GM23338 (cell line): ENCODE data around the gene LRMDA. TPM values are rescaled to one million over a fixed set of nuclear protein-coding genes. Genes with fewer than 3 reads are reported as not detected.

Experiments used
- ATAC-seq: fragments of 200-7000 bp; cut with Tn5 transposase; 3 replicates; pipeline ENCODE4 v1.9.1; 2020
- DNase-seq: peaks from one replicate; pipeline ENCODE4 v3.0.0-alpha.2; 2015; ENCODE audit warnings: low spot score
- H2AFZ ChIP-seq: fragments of 200-600 bp; sonication (generic); 2 replicates; pipeline ENCODE4 v1.8.0; 2016; ENCODE audit warnings: antibody characterized with exemption, mild to moderate bottlenecking, moderate library complexity
- H3F3A ChIP-seq: fragments of 200-600 bp; sonication (generic); replicated peaks from 2 replicates; pipeline ENCODE4 v1.8.0; 2017; ENCODE audit warnings: antibody characterized with exemption, mixed run types, low read depth
- H3K27ac ChIP-seq: fragments of 200-600 bp; sonication (generic); 2 replicates; pipeline ENCODE4 v1.6.1; 2016; ENCODE audit warnings: low read depth
- H3K27me3 ChIP-seq: fragments of 200-600 bp; sonication (generic); 2 replicates; pipeline ENCODE4 v1.8.0; 2016; ENCODE audit warnings: mild to moderate bottlenecking, mixed run types, moderate library complexity; ENCODE audit not compliant: insufficient read depth
- H3K36me3 ChIP-seq: fragments of 200-600 bp; sonication (generic); 2 replicates; pipeline ENCODE4 v1.8.0; 2016; ENCODE audit warnings: mild to moderate bottlenecking; ENCODE audit not compliant: insufficient read depth
- H3K4me1 ChIP-seq: fragments of 200-600 bp; sonication (generic); 2 replicates; pipeline ENCODE4 v1.8.0; 2016; ENCODE audit warnings: mild to moderate bottlenecking, moderate library complexity; ENCODE audit not compliant: insufficient read depth
- H3K4me2 ChIP-seq: fragments of 200-600 bp; sonication (generic); 2 replicates; pipeline ENCODE4 v1.7.1; 2017; ENCODE audit warnings: mixed run types
- H3K4me3 ChIP-seq: fragments of 200-600 bp; sonication (generic); 2 replicates; pipeline ENCODE4 v1.6.1; 2016; ENCODE audit warnings: mixed run types
- H3K79me2 ChIP-seq: fragments of 200-600 bp; sonication (generic); replicated peaks from 2 replicates; pipeline ENCODE4 v1.8.0; 2017; ENCODE audit warnings: mild to moderate bottlenecking; ENCODE audit not compliant: insufficient read depth
- H3K9me2 ChIP-seq: fragments of 200-600 bp; sonication (generic); 2 replicates; pipeline ENCODE4 v1.8.0; 2017; ENCODE audit not compliant: insufficient read depth
- H4K20me1 ChIP-seq: fragments of 200-600 bp; sonication (generic); replicated peaks from 2 replicates; pipeline ENCODE4 v1.8.0; 2017; ENCODE audit warnings: mild to moderate bottlenecking; ENCODE audit not compliant: insufficient read depth
- H3K27ac Mint-ChIP-seq: 2 replicates; pipeline ENCODE4 v1.8.0; 2020; ENCODE audit warnings: inconsistent platforms, mild to moderate bottlenecking, moderate library complexity, mixed read lengths
- H3K27me3 Mint-ChIP-seq: 3 replicates; pipeline ENCODE4 v1.8.0; 2022; ENCODE audit warnings: low read depth, mild to moderate bottlenecking, moderate library complexity, mixed read lengths, inconsistent platforms; ENCODE audit not compliant: insufficient read depth, poor library complexity
- H3K36me3 Mint-ChIP-seq: 3 replicates; pipeline ENCODE4 v1.8.0; 2021; ENCODE audit warnings: low read depth, mild to moderate bottlenecking, inconsistent platforms, moderate library complexity, mixed read lengths
- H3K4me1 Mint-ChIP-seq: 3 replicates; pipeline ENCODE4 v1.8.0; 2020; ENCODE audit warnings: mild to moderate bottlenecking, inconsistent platforms, mixed read lengths
- H3K4me3 Mint-ChIP-seq: 3 replicates; pipeline ENCODE4 v1.8.0; 2021; ENCODE audit warnings: moderate library complexity, mild to moderate bottlenecking, inconsistent platforms, mixed read lengths
- H3K9me3 Mint-ChIP-seq: 3 replicates; pipeline ENCODE4 v1.8.0; 2020; ENCODE audit warnings: moderate library complexity, mild to moderate bottlenecking, inconsistent platforms, mixed read lengths
- ETS1 ChIP-seq: IDR thresholded peaks from 2 replicates; pipeline ENCODE4 v1.6.1; 2016; ENCODE audit warnings: antibody characterized with exemption
- EZH2 ChIP-seq: fragments of 200-600 bp; sonication (generic); IDR thresholded peaks from one replicate; pipeline ENCODE4 v1.8.0; 2017; ENCODE audit warnings: antibody characterized with exemption, mild to moderate bottlenecking, low read depth; ENCODE audit not compliant: unreplicated experiment
- JUNB ChIP-seq: IDR thresholded peaks from one replicate; pipeline ENCODE4 v1.6.1; 2016; ENCODE audit warnings: antibody characterized with exemption; ENCODE audit not compliant: unreplicated experiment
- ZNF114 ChIP-seq: fragments of 250-450 bp; sonication (Bioruptor Pico); IDR thresholded peaks from 2 replicates; pipeline ENCODE4 v1.5.0; 2020; ENCODE audit warnings: mild to moderate bottlenecking, moderate library complexity
- ZNF462 ChIP-seq: fragments of 250-450 bp; sonication (Bioruptor Pico); IDR thresholded peaks from 2 replicates; pipeline ENCODE4 v1.5.0; 2020; ENCODE audit warnings: mild to moderate bottlenecking, moderate library complexity
- polyA plus RNA-seq: library from polyadenylated mRNA; unstranded; fragments of >200 nt; fragmentation: Nextera tagmentation; extraction: Ambion mirVana; gene quantifications from 2 replicates; pipeline ENCODE4 v1.2.1, GENCODE V29; 2016
- total RNA-seq: library from RNA; depleted of rRNA; stranded (reverse); fragments of >200 nt; shearing (Covaris generic); gene quantifications from 2 replicates; pipeline ENCODE4 v1.2.3, GENCODE V29; 2014

Gene LRMDA
- total and polyA plus RNA-seq, 2 experiments from 2014 or later = 0.90 to 1.8 TPM

GRCh38 chr10:76088980-76089379 lies 657.6 kb downstream of the LRMDA start:
- Histone ChIP-seq H3K27me3 (no peaks in the 10 kb centered on the region), H3K9me2 (no peaks in the 10 kb centered on the region), H3K36me3 (no peaks in the 10 kb centered on the region), H3K79me2 (no peaks in the 10 kb centered on the region), H4K20me1 (no peaks in the 10 kb centered on the region), H3K27ac (no peak overlapping the region), H3K4me3 (no peak overlapping the region), H3F3A (no peaks in the 10 kb centered on the region), H3K4me2 (no peak overlapping the region), H3K4me1 (peaks cover 17% of the 10 kb centered on the region), H2AFZ (no peak overlapping the region)
- DNase-seq = no peak
- ATAC-seq = no peak
- Mint-ChIP-seq H3K27me3 (peaks cover 1% of the 10 kb centered on the region), H3K36me3 (no peaks in the 10 kb centered on the region; the same call in 2 of the 3 replicates), H3K4me1 (peaks cover 19% of the 10 kb centered on the region), H3K9me3 (no peaks in the 10 kb centered on the region; the same call in 1 of the 3 replicates), H3K4me3 (no peak overlapping the region), H3K27ac (no peak overlapping the region)
- TF ChIP-seq ZNF114 (CRISPR knock-in tag) (no peak), JUNB (no peak), ZNF462 (CRISPR knock-in tag) (no peak), EZH2 (no peak), ETS1 (no peak)
